OCI-LY1 (cell line): ENCODE data around the gene ARMH4.

ENCODE experiments used
- H2AFZ ChIP-seq: fragments of 200-600 bp; sonication (generic), shearing (Covaris generic); 2 replicates; pipeline ENCODE4 v1.6.0; 2014; ENCODE audit warnings: antibody characterized with exemption, mild to moderate bottlenecking, low read length
- H3F3A ChIP-seq: fragments of 200-600 bp; sonication (generic), shearing (Covaris generic); 2 replicates; pipeline ENCODE4 v1.6.0; 2014; ENCODE audit warnings: mild to moderate bottlenecking, antibody characterized with exemption, low read length, moderate library complexity; ENCODE audit not compliant: insufficient read depth
- H3K27ac ChIP-seq: fragments of 200-600 bp; sonication (generic); 2 replicates; pipeline ENCODE4 v1.5.1; 2014; ENCODE audit warnings: low read length, mixed run types, mild to moderate bottlenecking, low read depth; ENCODE audit not compliant: poor library complexity, severe bottlenecking
- H3K27me3 ChIP-seq: fragments of 200-600 bp; sonication (generic); 2 replicates; pipeline ENCODE4 v1.6.0; 2014; ENCODE audit warnings: antibody characterized with exemption, mild to moderate bottlenecking, low read length, moderate library complexity; ENCODE audit not compliant: insufficient read depth
- H3K36me3 ChIP-seq: fragments of 200-600 bp; sonication (generic); 2 replicates; pipeline ENCODE4 v1.6.1; 2014; ENCODE audit warnings: mild to moderate bottlenecking, antibody characterized with exemption, low read length, moderate library complexity, mixed read lengths; ENCODE audit not compliant: insufficient read depth
- H3K4me1 ChIP-seq: fragments of 200-600 bp; sonication (generic); 2 replicates; pipeline ENCODE4 v1.5.1; 2014; ENCODE audit warnings: mild to moderate bottlenecking, low read length, moderate library complexity; ENCODE audit not compliant: insufficient read depth, severe bottlenecking
- H3K4me2 ChIP-seq: fragments of 200-600 bp; sonication (generic), shearing (Covaris generic); 2 replicates; pipeline ENCODE4 v1.6.1; 2014; ENCODE audit warnings: low read length
- H3K4me3 ChIP-seq: fragments of 200-600 bp; sonication (generic); 2 replicates; pipeline ENCODE4 v1.5.1; 2014; ENCODE audit warnings: low read length, low read depth, mild to moderate bottlenecking, mixed read lengths; ENCODE audit not compliant: poor library complexity, severe bottlenecking
- H3K79me2 ChIP-seq: fragments of 200-600 bp; shearing (Covaris generic); 2 replicates; pipeline ENCODE4 v1.6.1; 2016; ENCODE audit warnings: mixed run types, low read length, mixed read lengths; ENCODE audit not compliant: insufficient read depth
- H3K9ac ChIP-seq: fragments of 200-600 bp; sonication (generic), shearing (Covaris generic); 2 replicates; pipeline ENCODE4 v1.6.1; 2014; ENCODE audit warnings: mild to moderate bottlenecking, low read length, mixed read lengths
- H3K9me2 ChIP-seq: fragments of 200-600 bp; sonication (generic), shearing (Covaris generic); 2 replicates; pipeline ENCODE4 v1.6.1; 2014; ENCODE audit warnings: low read depth, mild to moderate bottlenecking, low read length, mixed read lengths
- H3K9me3 ChIP-seq: fragments of 200-600 bp; shearing (Covaris generic); 2 replicates; pipeline ENCODE4 v1.6.1; 2014; ENCODE audit warnings: low read length, mixed read lengths
- H4K20me1 ChIP-seq: fragments of 200-600 bp; sonication (generic), shearing (Covaris generic); 2 replicates; pipeline ENCODE4 v1.6.0; 2016; ENCODE audit warnings: mild to moderate bottlenecking, low read length; ENCODE audit not compliant: insufficient read depth
- CTCF ChIP-seq: fragments of 200-600 bp; sonication (generic), shearing (Covaris generic); IDR thresholded peaks from 2 replicates; pipeline ENCODE4 v1.5.1; 2017; ENCODE audit warnings: mild to moderate bottlenecking, antibody characterized with exemption, low read length, moderate library complexity, mixed read lengths
- EZH2 ChIP-seq: fragments of 200-600 bp; sonication (generic), shearing (Covaris generic); IDR thresholded peaks from 2 replicates; pipeline ENCODE4 v1.8.0; 2017; ENCODE audit warnings: borderline replicate concordance, mixed run types, mild to moderate bottlenecking, antibody characterized with exemption, low read length, moderate library complexity, mixed read lengths

ARMH4 gene

GRCh38 chr14:58151133-58152013 is 640 bp downstream of the ARMH4 start:
- no peaks in the 10 kb centered on the region for H3K79me2 ChIP-seq
- peak overlapping the region; percentile 99 for H3K4me2 ChIP-seq
- TF ChIP-seq EZH2 = no peak
- H3K27ac ChIP-seq = no peak overlapping the region
- H4K20me1 ChIP-seq = no peaks in the 10 kb centered on the region
- H2AFZ ChIP-seq = no peak overlapping the region
- no peaks in the 10 kb centered on the region for H3K9me2 ChIP-seq
- peak overlapping the region; percentile 69 for H3K4me3 ChIP-seq
- H3F3A ChIP-seq = no peaks in the 10 kb centered on the region
- H3K9ac ChIP-seq = peak overlapping the region; percentile 41; the same call in 1 of the 2 replicates
- H3K9me3 ChIP-seq = no peaks in the 10 kb centered on the region
- peaks cover 3% of the 10 kb centered on the region; the same call in 1 of the 2 replicates for H3K27me3 ChIP-seq
- no peaks in the 10 kb centered on the region for H3K36me3 ChIP-seq
- peaks cover 7% of the 10 kb centered on the region for H3K4me1 ChIP-seq

- Histone ChIP-seq H2AFZ (no peak overlapping the region), H3F3A (no peaks in the 10 kb centered on the region), H3K4me1 (peaks cover 7% of the 10 kb centered on the region), H4K20me1 (no peaks in the 10 kb centered on the region), H3K4me2 (no peak overlapping the region), H3K9me2 (no peaks in the 10 kb centered on the region), H3K4me3 (no peak overlapping the region), H3K36me3 (no peaks in the 10 kb centered on the region), H3K27ac (no peak overlapping the region), H3K9ac (no peak overlapping the region), H3K9me3 (no peaks in the 10 kb centered on the region), H3K79me2 (no peaks in the 10 kb centered on the region), H3K27me3 (peaks cover 3% of the 10 kb centered on the region; the same call in 1 of the 2 replicates)
- TF ChIP-seq EZH2 = no peak
- TF ChIP-seq CTCF = no peak
Measured at GRCh38 chr14:58150243-58150805, 1.7 kb downstream of the ARMH4 start.

GRCh38 chr14:58149196-58149595 is 2.8 kb downstream of the ARMH4 start:
- peaks cover 3% of the 10 kb centered on the region; the same call in 1 of the 2 replicates for H3K27me3 ChIP-seq
- H3K9ac ChIP-seq = no peak overlapping the region
- H3K4me3 ChIP-seq = no peak overlapping the region

More at GRCh38 chr14:58149196-58149595, 2.8 kb downstream of the ARMH4 start:
- Histone ChIP-seq H3K9me2 (no peaks in the 10 kb centered on the region), H4K20me1 (no peaks in the 10 kb centered on the region), H3K79me2 (no peaks in the 10 kb centered on the region), H2AFZ (no peak overlapping the region), H3K27ac (no peak overlapping the region), H3K4me2 (no peak overlapping the region), H3K9me3 (no peaks in the 10 kb centered on the region), H3K36me3 (no peaks in the 10 kb centered on the region), H3K4me1 (peaks cover 7% of the 10 kb centered on the region), H3F3A (no peaks in the 10 kb centered on the region)
- no peak for TF ChIP-seq CTCF
- TF ChIP-seq EZH2 = no peak
